ENCODE results near the gene PURB.

- TF ChIP-seq RBM15 (IDR thresholded peaks at IDR 0.05; ENCODE audit: insufficient read depth, low read length), result no peak
- no peak for TF ChIP-seq MCM7 (IDR thresholded peaks at IDR 0.05)
- no peak for TF ChIP-seq GTF2F1 (IDR thresholded peaks at IDR 0.05; ENCODE audit: low read depth, low read length)
- TF ChIP-seq SMAD4 (CRISPR knock-in tag; conservative IDR thresholded peaks at IDR 0.05), result no peak
- TF ChIP-seq SLC30A9 (CRISPR knock-in tag; IDR thresholded peaks at IDR 0.05), result no peak
- TF ChIP-seq CTCF (IDR thresholded peaks at IDR 0.05 in 2 of 3, conservative IDR thresholded peaks at IDR 0.05 in 1 of 3; ENCODE audit: insufficient read depth in 2 of 3, low read depth in 1 of 3, low read length in 3 of 3), result no peak
- no peak for TF ChIP-seq POLR2AphosphoS5 (IDR thresholded peaks at IDR 0.05; ENCODE audit: control insufficient read depth, insufficient read depth, low read depth, low read length)
- TF ChIP-seq RAD21 (CRISPR knock-in tag; conservative IDR thresholded peaks at IDR 0.05 in 1 of 2, IDR thresholded peaks at IDR 0.05 in 1 of 2), result no peak
- TF ChIP-seq, protein P1, sequence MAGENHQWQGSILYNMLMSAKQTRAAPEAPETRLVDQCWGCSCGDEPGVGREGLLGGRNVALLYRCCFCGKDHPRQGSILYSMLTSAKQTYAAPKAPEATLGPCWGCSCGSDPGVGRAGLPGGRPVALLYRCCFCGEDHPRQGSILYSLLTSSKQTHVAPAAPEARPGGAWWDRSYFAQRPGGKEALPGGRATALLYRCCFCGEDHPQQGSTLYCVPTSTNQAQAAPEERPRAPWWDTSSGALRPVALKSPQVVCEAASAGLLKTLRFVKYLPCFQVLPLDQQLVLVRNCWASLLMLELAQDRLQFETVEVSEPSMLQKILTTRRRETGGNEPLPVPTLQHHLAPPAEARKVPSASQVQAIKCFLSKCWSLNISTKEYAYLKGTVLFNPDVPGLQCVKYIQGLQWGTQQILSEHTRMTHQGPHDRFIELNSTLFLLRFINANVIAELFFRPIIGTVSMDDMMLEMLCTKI (IDR thresholded peaks at IDR 0.05; ENCODE audit: partially characterized antibody), result no peak
- no peak for TF ChIP-seq ZNF778 (CRISPR knock-in tag; IDR thresholded peaks at IDR 0.05)
Measured at GRCh38 chr7:44881066-44881600, 4.2 kb downstream of the PURB start.

All from K562 (cell line).